Activated CD4-positive, CD25-positive, alpha-beta regulatory T cell (primary cell): ENCODE results near the gene ESD.
"Not testable (repeated sequence)": the region's sequence is repeated elsewhere in the genome, so short reads cannot be mapped to it uniquely, and the experiment has no call there.

ENCODE experiments used
- DNase-seq, 4 experiments: peaks; one replicate each; lab custom pipeline; 2025; lab: John Stamatoyannopoulos, UW

ESD gene

DNA sequence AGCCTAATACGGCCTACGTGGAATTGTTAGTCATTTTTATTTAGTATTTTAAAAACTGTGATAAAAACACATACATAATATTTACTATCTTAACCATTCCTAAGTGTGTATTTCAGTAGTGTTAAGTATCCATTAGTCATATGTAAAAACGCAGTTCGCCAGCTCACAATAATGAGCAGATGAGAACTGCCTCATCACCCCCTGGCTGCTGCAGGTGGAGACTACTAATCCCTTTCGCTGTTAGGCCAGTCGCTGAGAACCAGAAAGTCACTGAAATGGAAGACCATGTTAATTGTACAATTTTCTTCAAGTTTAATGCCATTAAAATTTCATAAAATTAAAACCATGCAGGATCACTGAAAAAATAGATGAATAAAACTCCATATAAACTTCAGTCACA, 1.6 kb downstream of the ESD start:
- no peak for DNase-seq

GRCh38 chr13:46783504-46783903, 13.5 kb downstream of the ESD start:
- no peak for DNase-seq

GRCh38 chr13:46782691-46783090, 14.3 kb downstream of the ESD start:
- DNase-seq: no peak

- DNase-seq: no peak
Measured at GRCh38 chr13:46782066-46782465, 14.9 kb downstream of the ESD start.

GRCh38 chr13:46778890-46779289, 18.1 kb downstream of the ESD start:
- no peak for DNase-seq

DNA sequence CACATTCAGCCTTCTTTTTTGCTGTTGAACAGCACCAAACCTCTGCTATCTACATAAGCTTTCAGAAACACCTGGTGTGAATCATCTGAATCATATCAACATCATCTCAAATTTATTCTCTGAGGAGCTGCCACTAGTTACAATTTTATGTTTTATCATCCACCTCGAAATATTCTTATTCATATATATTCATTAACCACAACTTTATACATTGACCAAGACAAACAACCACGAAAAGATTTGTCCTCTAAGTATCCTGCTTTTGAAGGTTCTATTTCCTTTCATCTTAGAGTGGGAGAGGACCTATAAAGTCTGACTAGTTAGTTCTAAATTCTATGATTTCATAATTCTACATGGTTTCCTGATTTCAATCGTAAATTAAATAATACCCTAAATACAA, 18.9 kb downstream of the ESD start:
- DNase-seq: no peak

DNA sequence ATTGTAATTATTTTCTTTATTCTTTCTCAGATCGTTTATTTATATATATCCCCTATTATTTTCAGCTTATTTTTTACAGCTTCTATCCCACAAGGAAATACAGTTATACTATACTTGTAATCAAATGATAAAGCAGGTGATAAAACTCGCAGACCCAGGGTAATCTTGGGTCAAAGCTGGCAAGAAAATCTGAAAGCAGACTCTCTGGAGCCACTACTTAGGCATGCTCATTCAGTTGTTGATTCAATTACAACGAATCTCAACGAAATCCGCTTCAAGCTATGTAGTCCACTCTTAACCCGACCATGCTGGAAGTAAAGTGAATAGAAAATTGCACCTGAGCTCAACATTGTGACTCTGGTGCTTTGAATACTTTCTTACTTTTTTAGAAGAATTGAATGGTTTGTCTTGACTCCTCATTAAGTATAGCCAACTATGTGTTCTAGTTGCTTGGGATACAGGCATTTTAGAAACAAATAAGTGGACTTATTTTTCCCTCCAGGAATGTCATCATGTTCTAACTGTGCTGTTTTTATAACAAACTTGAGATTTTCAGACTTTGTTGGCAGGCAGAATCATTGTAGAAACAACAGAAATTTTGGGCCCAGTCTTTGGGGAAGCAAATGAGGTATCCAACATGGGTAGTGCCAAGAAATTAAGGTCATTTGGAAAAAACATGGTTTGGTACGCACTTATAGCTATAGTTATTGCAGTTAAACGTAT, 21.4 kb downstream of the ESD start:
- no peak for DNase-seq

GRCh38 chr13:46773541-46773940, 23.4 kb downstream of the ESD start:
- DNase-seq: no peak

DNA sequence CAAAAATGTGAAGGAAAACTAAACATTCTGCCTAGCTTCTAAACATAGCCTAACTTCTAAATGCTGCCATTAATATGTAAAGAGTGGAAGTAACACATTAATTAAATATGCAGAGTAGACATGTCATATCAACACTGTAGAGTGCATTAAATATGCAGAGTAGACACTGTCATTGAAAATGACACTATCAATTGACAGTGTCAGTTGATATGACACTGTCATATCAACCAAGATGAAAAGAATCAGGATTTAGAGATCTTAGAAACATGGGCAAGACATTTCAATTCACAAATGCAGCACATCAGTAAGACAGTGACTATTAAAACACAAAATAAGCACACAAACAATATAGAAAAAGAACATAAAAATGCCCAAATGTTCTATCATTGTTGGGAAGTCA, 25.3 kb downstream of the ESD start:
- no peak for DNase-seq

GRCh38 chr13:46769925-46770324, 27.0 kb downstream of the ESD start:
- DNase-seq: not testable (repeated sequence)

DNA sequence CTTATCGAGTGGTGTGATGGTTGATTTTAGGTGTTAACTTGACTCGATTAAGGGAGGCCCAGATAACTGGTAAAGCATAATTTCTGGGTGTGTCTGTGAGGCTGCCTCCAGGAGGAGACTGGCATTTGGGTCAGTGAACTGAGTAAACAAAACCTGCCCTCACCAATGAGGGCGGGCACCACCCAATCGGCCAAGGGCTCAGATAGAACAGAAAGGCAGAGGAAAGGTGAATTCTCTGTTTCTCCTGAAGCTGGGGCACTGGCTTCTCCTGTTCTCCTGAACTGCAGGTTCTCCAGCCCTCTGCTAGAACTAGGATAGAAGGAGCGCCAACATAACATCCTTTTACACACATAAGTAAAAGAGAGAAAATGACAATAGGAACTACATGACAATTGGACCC, 35.1 kb downstream of the ESD start:
- no peak for DNase-seq

- DNase-seq: no peak
Measured at GRCh38 chr13:46761174-46761573, 35.8 kb downstream of the ESD start.

DNA sequence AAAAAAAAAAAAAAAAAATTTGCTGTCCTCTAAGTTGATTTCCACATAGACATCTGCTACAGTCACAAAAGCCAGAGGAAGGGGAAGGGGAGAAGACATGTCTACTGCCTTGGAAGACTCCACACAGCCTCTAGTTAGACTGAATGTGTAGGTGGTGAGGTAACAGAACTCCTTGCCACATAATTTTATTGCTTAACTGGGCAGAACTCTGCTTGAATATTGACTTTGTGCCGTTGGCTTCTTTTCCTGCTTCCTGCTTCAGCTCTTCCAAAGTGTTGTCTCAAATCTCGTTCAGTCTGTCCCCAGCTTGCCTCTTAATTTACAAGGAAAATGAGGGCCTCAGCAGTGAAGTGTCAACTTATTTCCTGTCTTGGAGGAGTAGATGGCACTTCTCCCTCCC, 37.1 kb downstream of the ESD start:
- no peak for DNase-seq

DNA sequence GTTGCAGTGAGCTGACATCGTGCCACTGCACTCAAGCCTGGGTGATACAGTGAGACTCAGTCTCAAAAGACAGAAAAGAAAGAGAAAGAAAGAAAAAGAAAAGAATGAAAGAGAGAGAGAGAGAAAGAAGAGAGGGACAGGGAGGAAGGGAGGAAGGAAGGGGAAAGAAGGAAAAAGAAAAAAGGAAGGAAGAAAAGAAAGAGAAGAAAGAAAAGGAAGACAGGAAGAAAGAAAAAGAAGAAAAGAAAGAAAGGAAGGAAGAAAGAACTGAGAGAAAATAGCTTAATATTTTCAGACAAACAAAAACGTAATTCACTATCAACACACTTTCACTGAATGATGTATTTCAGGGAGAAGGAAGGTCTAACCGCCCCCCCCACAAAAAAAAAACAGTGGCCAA, 39.3 kb downstream of the ESD start:
- no peak for DNase-seq

GRCh38 chr13:46756977-46757376, 40.0 kb downstream of the ESD start:
- DNase-seq: no peak

DNA sequence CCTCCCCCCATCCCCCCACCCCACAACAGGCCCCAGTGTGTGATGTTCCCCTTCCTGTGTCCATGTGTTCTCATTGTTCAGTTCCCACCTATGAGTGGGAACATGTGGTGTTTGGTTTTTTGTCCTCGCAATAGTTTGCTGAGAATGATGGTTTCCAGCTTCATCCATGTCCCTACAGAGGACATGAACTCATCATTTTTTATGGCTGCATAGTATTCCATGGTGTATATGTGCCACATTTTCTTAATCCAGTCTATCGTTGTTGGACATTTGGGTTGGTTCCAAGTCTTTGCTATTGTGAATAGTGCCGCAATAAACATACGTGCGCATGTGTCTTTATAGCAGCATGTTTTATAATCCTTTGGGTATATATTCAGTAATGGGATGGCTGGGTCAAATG, 41.5 kb downstream of the ESD start:
- not testable (repeated sequence) for DNase-seq

DNA sequence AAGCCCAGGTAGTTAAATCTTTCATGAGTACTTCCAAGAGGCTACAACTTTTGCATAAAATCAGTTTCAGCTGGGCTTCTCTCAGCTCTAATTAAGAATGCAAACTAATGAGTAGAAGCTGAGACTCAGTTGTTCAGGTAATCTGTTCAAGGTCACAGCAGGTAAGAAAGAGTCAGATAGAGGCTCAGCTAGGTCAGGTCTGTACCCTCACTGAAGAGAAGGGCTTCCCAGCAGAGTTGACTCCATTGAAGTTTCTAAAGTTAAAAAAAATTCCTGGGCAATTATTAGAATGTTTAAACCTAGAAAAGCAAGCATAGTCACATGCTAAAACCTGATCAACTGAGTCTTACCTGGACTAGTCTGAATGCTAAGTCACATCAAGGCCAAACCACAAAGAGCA, 42.1 kb downstream of the ESD start:
- no peak for DNase-seq

DNA sequence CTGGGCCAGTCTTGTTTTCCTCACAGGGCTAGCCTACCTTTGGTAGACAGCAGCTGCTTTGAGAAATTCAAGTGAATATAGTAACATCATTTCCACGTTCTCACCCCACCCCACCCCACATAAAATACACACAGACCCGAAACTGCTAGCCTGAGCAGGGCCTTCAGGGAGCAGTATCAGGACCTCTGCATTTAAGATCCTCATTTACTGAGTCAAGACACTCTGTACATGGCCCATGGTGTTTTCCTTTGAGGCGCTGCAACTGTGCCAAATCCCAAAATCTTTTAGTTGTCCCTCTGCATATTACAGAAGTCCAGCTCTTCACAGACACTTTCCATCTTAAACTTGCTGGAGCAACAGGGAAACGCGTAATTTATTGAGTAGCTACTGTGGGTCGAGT, 43.0 kb downstream of the ESD start:
- no peak for DNase-seq

DNA sequence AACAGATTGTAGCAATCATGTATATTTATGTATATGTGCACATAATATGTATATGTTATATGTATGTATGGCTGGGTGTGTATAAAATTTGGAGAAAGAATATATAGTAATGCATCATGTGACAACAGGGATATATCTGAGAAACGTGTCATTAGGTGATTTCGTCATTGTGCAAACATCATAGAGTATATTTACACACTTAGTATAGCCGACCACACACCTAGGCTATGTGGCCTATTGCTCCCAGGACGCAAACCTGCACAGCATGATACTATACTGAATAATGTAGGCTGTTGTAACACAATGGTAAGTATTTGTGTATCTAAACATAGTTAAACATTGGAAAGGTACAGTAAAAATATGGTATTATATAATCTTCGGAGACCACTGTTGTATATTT, 43.8 kb downstream of the ESD start:
- DNase-seq: no peak

- no peak for DNase-seq
Measured at GRCh38 chr13:46751811-46752635, 44.9 kb downstream of the ESD start.

DNA sequence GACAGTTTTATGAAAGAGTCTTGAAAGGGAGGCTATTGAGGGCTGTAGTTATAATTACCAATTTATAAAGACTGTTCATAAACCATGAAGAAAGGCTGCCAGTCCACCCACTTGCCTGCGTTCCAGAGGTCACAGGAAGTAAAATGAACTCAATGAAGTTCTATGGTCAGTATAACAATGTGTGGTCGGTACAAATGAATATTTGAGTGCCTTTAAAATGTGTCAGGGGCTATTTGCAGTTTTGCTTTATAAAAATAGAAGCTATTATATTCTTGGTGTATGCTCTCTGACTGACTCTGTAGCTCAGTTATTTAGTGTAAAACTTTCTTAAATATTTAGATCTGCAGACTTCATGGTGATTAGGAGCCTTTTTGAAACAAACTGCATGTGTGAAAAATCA, 47.0 kb downstream of the ESD start:
- DNase-seq: no peak

GRCh38 chr13:46748300-46748699, 48.7 kb downstream of the ESD start:
- DNase-seq: no peak

- no peak for DNase-seq
Measured at GRCh38 chr13:46747031-46747820, 49.7 kb downstream of the ESD start.
